Raji (cell line): ENCODE results near the gene GATA2.

ENCODE experiments used
- POLR2A ChIP-seq: IDR thresholded peaks from 2 replicates; pipeline ENCODE4 v1.6.1; 2011; ENCODE audit warnings: low read depth, low read length, control low read depth; ENCODE audit not compliant: insufficient read depth

The GATA2 gene

DNA sequence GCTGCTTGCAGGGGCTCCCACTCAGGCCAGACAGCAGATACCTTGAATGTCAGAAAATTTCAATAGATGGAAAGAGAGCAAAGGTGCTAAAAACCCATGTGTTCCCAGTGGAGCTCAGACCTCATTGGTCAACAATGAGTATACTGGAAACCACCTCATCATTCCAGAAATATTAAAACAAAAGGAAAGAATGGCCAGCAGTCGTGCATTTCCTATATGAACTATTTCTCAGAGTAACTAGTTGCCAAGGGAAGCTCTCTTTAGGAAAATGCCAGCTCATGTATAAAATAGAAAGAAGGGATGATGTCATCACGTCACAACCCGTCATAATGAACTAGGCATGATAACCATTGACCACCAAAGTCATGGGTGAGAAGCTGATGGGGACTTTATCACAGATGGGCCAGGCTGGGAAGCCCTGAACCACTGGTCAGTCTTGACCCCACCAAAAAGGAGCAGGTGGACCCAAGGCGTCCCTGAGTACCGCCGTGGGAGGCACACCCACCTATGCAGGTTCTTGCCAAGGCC is 43.8 kb downstream of the GATA2 start:
- TF ChIP-seq POLR2A, result no peak

DNA sequence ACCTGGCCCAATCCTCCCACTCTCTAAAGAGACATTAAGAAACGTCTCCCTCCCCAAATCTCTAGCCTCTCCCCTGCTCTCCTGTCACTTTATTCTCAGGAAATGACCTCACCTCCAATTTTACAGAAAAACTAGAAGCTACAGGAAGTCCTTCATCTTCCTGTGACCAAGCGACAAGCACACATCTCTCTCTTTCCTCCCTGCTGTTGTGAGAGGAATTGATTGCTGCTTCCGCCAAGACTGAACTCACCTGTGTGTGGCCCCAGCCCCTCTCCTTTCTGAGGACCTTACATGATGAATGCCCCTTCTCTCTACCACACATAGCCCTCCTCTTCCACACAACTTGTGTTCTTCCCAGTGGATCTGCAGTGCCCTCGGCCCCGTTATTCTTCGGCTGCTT is 44.5 kb downstream of the GATA2 start:
- no peak for TF ChIP-seq POLR2A

DNA sequence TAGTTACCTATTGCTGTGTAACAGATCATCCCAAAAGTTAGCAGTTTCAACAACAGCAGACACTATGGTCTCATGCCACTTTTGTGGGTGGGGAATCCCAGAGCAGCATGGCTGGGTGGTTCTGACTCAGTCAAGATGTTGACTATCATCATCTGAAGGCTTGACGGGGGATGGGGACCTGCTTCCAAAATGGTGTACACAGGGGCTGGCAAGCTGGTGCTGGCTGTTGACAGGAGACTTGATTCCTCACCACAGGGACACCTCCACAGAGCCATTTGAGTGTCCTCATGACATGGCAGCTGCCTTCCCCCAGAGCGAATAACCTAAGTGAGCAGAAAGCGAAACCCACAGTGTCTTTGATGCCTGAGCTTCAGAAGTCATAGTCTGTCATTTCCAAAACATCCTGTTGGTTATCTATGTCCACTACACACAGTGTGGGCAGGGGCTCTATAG is 45.4 kb downstream of the GATA2 start:
- TF ChIP-seq POLR2A, result no peak

DNA sequence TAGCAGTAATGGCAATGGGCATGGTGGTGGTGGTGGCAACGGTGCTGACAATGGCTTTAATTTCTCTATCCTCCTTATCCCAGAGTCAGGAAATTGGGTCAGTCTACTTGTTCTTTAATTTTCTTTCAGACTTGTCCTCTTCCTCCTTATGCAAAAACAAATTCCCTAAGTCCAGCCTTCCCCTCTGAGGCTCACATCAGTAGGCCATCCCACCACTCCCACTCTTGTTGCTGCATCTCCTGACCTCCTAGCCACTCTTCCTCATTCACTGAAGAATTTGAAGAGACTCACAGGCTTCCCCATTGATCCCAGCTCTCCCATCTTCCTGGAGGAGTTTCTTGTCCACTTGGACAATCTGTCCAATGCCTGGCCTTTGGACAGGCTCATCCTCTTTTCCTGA is 46.2 kb downstream of the GATA2 start:
- TF ChIP-seq POLR2A, result no peak

DNA sequence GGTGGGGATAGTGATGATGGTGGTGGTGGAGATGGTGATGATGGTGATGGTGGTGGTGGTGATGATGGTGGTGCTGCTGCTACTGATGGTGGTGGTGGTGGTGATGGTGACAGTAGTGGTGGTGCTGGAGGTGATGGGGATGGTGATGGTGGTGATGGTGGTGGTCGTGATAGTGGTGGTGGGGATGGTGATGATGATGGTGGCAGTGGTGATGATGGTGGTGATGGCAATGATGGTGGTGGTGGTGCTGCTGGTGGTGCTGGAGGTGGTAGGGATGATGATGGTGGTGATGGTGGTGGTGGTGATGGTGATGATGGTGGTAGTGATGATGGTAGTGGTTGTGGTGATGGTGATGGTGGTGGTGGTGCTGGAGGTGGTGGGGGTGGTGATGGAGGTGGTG is 47.6 kb downstream of the GATA2 start:
- no peak for TF ChIP-seq POLR2A

DNA sequence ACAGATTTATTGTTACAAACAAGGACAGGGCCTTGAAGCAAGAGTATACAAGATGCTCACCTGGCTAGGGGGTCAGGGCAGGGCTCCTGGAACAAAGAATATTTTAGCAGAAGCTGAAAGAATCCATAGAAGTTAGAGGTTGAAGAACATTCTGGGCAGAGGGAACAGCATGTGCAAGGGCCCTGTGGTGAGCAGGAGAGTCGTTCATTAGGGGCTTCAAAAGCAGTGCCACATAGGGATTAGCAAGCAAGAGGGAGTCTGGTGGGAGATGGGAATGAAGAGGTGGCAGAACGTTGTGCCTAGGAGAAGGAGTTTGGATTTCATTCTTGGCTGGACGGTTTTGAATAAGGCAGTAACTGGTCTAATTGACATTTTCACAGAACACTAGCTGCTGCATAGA is 49.2 kb downstream of the GATA2 start:
- TF ChIP-seq POLR2A, result no peak

DNA sequence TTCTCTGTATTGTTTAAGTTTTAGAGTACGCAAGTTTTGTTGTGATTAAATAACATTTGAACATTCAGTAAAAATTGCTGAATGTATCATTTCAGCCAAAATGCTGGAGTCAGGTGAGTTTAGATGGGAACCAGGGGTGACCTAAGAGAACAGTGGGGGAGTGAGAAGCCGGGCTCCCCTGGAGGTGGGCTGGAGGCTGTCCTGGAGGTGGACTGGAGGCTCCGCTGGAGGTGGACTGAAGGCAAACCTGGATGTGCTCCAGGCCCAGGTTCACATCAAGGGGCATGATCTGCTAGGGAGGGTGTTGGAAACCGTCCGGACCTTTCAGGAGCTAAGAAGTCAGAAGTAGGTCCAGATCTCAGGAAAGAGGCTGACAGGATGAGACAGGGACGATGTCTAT is 50.1 kb downstream of the GATA2 start:
- no peak for TF ChIP-seq POLR2A

DNA sequence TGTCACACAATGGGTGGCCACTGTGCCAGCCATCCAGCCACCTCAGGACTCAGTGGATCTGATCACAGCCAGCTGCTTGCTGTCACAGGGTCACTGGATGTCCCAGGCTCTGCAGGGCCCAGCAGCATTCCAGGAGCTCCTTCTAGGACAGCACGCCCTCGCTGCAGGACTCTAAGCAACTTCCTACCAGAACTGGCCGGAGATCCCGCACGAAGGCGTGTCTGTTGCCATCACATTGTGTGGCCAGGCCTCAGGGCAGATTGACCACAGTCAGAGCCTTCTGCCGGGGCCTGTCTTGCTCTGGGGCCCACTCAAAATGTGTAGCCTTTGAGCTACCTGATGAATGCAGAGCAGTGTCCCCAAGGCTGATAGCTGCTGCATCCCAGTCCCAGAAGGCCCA is 50.9 kb downstream of the GATA2 start:
- no peak for TF ChIP-seq POLR2A

DNA sequence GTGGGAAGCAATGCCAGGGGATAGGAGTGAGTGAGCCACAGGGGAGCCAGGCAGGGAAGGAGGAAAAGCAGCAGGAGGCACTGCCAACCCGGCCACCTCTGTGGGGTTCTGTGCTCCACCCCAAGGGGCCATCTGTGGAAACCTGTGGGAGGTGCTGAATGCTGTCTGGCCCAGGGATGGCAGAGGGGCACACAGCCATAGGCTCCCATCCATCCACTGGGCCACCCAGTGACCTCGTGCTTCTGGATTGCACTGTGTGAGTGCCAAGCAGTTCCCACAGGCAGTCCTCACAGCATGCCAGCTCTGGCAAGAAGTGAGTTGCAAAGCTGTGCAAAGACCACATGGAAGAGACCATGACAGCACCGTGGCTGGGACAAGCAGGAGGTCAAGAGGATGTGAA is 53.8 kb downstream of the GATA2 start:
- no peak for TF ChIP-seq POLR2A

DNA sequence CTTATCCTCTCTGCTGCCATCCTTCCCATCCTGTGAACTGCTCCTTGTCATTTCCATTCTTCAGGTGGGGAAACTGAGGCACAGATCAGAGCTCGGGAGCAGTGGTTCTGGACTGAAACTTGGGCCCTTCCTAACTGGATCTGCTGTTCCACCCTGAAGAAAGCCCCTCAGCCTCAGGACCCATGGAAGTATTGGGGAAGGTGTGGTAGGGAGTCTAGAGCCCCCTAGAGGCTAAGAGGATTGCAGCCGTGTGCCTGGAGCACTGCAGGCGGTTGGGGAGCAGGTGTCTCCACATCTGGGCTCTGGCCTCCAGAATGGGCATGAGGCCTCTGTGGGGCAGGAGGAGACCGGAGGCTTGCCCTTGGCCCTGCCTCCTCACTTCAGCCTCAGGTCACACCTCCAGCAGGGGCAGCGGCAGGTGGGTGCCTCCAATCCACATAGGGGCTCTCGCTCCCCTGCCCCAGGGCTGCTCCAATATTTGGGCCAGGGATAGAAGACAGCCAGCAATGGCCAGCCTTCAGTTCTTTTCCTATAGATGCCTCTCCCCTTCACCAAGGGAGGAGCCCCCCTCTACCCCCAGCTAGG is 54.4 kb downstream of the GATA2 start:
- TF ChIP-seq POLR2A, result no peak

DNA sequence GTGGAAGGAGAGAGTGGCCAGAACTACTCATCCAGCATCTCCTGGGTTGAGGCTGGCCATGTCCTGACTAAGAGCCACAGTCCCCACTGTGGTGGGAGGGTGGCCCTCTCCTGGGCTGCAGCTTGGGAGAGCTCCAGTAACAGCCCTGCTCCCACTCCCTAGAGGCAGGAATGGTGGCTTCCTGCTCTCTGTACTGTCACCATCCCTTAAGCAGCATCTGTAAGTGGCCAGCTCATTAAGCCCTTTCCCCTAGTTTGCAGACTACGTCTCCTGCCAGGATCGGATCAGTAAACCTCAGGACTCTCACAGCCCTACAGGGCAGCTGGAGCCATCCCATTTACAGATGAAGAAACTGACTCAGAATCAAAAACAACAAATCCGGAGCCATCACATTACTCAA is 56.8 kb downstream of the GATA2 start:
- TF ChIP-seq POLR2A, result no peak

DNA sequence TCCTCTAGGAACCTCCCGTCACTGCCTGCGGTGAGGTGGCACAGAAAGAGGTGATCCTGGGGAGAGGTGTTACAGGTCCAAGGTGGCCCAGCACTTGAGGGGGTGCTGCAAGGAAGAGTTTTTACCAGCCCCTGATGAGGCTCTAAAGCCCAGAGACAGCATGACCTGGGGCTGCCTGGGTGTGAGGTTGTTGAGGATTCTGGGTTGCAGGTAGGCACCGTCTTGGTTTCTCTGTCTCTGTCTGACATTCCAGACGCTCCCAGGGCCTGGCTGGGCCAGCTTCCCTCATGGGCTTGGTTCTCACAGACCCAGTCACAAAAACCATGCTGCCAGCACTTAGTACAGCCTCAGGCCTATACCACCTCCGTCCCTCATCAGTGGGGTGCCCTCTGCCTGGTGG is 57.4 kb downstream of the GATA2 start:
- no peak for TF ChIP-seq POLR2A

DNA sequence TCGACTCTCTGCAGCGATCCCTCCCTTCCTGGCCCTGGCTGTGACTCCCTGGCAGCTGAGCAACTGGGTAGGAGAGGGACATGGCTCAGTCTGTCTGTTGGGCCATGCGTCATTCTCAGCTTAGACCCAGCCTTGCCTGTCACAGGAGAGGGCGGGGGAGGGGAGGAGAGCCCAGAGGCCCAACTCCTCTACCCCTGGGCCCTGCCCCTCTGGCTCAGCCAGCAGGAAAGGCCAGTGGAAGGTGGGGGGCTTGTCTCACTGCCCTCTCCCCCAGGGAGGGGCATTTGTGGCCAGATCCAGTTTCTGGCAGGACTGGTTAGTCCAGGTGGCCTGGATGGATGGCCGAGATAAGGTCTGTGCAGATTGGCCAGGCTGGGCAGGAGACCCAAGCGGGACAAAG is 57.9 kb downstream of the GATA2 start:
- no peak for TF ChIP-seq POLR2A

DNA sequence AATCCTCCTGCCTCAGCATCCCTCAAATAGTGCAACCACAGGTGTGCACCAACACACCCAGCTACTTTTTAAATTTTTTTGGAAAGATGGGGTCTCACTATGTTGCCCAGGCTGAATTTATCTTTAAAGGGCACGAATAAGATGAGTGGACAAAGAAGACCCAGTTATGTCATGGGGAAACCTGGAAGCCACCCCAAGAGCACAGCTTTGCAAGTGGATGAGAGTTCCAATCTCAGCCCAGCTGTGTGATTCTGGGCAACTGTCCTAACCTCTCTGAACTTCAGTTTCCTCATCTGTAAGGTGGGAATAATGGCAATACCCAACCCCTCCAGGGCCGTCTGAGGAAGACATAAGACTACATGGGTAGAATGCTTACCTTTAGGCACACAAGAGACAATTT is 58.5 kb downstream of the GATA2 start:
- no peak for TF ChIP-seq POLR2A

DNA sequence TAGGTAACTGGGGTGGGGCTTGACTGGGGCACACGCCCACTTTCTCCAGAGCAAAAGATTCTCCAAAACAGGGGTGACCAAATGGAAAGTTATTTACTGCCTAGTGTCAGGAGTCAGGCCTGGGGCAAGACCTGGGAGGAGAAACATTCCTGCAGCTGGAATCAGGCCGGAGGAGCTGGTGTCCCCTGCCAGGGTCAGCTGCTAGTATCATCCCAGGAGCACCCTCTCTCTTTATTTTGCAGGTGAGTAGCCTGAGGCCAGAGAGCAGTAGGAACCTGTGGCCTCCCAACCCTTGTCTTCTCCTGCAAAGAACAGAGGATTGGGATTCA is 59.2 kb downstream of the GATA2 start:
- no peak for TF ChIP-seq POLR2A

DNA sequence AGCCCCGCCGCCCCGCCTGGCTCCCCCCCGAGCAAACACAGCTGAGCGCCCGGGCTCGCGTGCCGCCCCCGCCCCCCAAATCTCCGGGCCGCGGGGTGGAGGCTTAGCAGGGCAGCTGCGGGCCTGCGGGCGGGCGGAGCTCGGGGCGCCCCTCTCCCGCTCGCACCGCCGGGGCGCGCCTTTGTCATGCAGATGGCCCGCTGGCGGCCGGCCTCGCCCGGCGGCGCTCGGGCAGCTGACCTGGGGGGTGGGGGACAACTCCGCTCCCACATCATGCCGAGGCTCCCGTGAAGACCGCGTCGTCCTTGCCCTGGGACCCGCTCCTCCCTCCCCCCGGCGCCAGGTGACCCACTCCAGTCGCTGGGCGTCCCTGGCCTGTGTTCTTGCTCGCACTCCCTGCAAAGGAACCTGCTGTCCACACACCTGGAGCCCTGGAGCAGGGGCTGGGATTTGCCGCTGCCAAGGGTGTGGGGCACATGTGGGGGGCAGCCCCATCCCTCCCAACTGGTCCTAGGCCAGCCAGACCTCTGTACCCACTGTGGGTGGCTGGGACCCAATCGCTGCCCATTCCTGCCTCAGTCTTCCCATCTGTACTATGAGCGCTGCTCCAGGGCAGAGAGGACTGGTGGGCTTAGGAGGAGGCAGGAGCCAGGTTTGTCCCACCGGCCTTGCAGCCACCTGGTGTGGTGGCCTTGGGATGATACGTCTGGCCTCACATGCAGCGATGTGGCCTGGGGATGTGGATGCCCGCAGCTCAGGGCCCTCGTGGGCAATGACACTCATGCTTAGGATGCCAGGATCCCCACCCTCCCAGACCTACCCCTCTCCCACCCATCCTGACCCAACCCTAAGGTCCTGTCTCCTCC is 59.8 kb downstream of the GATA2 start:
- TF ChIP-seq POLR2A, result no peak

DNA sequence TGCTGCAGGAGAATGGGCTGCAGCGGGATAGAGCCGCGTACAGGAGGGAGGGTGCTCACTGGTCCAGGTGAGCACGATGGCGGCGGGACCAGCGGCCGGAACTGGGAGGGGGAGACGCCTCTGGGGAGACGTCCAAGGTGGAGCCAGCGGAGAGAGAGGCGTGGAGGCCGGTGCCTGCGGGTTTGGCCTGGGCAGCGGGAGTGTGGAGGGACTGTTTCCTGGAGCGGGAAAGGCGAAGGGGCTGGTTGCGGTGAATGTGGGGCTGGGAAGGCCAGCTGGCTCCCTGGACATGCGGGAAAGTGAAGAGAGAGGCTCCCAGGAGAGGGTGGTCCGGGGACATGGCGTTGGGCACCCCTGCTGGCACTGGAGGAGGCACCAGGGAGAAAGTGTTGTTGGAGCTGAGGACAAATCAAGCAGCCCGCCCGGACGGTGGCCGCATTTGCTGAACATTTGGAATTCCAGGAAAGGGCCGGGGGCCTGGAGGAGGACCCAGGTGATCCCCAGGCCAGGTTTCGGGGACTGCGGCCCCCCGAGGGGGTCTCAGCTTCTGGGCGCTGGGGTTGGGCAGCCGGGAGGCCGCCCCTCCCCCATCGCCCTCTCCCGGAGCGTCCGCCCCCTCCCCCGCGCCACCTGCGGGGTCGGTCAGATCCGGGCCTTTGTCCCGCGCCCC is 60.6 kb downstream of the GATA2 start:
- TF ChIP-seq POLR2A, result no peak

DNA sequence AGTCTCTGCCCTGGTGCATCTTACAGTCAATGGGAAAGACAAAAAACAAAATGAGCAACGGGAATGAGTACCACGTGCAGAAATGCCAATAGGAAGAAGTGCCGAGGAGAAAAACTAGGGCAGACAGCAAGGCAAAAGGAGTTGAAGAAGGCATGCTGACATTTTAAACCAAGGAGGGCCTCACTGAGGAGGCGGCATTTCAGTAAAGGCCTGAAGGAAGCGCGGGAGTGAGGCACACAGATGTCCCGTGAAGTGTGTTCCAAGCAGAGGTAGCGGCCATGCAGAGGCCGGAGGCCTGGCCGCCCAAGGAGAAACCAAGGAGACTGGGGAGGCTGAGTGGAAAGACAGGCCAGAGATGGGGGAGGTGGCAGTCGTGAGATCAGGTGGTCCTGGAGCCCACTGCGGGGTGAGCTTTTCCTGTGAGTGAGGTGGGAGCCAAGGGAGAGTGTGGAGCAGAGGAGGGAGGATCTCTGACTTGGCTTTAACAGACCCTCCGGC is 61.1 kb downstream of the GATA2 start:
- no peak for TF ChIP-seq POLR2A
